HG03575 (cell line): ENCODE results near the gene KRT85.

Experiments
- ATAC-seq: cut with Tn5 transposase; IDR thresholded peaks from one replicate; pipeline ENCODE4 v1.9.1; 2021; ENCODE audit not compliant: unreplicated experiment, insufficient number of reproducible peaks, low FRiP score; ENCODE audit errors: extremely low read depth

The KRT85 gene

GRCh38 chr12:52370926-52371608 is 3.8 kb upstream of the KRT85 start:
- no peak for ATAC-seq

- ATAC-seq, result no peak
Observed at GRCh38 chr12:52369809-52370208, 2.5 kb upstream of the KRT85 start.

DNA sequence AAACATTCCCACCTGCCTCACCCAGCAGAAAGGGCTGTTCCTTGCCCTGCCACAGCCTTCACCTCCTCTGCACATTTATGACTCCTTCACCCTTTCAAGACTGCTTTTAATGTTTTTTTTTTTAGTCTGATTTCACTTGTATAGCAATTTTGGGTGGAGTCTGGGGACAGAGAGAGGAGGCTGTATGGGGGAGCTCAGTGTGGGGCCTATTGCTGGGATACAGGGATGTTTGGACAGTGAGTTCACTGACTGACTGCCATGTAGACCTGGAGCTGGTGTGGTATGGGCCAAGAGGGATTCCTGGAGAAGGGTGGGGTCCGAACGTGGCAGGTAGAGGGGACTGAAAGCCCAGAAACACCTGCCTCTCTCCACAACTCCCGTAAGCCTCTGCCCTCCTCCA is 1.9 kb upstream of the KRT85 start:
- no peak for ATAC-seq

DNA sequence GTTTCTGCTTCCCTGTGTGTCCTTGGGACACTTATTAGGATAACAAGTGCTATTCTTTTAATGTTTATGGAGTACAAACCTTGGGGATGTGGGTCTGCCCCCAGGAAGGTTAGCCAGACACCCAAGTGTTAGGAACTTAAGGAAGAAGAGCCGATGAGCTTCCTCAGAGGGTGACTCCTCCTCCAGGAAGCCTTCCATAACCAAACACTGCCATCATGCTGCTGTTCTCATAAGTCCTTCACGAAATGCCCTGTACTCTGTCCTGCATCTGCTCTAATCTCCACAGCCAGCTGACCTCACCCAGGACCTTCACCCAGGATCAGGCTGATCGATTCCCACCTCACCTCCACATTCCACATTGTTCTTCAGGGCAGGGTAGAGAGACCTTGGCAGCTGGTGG is 1.2 kb upstream of the KRT85 start:
- ATAC-seq, result no peak

GRCh38 chr12:52367876-52368275 is 595 bp upstream of the KRT85 start:
- ATAC-seq, result no peak

DNA sequence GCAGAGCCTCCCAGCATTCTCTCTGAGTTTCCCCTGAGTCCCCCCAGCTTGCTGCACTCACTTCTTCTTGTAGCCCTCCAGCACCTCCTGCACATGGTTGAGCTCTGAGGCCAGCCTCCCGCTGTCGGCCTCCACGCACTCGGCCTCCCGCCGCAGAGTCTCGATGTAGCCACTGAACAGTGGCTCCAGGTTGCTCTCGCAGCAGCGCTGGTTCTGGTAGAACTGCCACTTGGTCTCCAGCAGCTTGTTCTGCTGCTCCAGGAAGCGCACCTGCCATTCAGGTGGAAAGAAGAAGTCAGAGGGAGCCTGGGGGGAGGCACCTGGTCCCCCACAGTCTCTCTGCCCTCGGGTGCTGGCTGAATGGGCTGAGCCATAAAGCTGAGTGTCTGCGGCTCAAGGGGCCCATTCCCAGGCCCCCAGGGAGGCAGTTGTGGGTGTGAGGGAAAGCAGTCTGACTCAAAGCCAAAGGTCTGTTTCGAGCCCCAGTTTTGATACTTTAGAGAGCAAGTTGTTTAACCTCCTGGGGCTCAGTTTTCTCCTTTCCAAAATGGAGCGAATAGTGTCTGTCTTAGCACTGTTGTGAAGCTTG is 2.3 kb downstream of the KRT85 start:
- no peak for ATAC-seq

DNA sequence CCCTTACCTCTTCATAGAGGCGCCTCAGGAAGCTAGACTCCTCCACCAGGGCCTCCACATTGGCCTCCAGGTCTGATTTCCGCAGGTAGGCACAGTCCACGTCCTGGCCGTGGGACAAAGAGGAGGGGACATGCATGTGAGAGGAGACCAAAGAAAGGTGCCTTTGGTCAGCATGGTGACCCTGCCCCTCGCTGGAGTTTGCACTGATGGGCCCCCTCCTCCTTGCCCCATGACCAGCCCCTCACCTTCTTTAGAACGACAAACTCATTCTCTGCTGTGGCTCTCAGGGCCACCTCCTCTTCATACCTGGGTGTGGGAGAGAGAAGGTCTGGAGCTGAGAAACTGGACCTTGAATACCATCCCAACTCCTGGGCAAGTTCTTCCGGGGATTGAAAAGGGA is 3.2 kb downstream of the KRT85 start:
- ATAC-seq, result no peak

- ATAC-seq, result no peak
Observed at GRCh38 chr12:52363111-52363679, 4.1 kb downstream of the KRT85 start.

DNA sequence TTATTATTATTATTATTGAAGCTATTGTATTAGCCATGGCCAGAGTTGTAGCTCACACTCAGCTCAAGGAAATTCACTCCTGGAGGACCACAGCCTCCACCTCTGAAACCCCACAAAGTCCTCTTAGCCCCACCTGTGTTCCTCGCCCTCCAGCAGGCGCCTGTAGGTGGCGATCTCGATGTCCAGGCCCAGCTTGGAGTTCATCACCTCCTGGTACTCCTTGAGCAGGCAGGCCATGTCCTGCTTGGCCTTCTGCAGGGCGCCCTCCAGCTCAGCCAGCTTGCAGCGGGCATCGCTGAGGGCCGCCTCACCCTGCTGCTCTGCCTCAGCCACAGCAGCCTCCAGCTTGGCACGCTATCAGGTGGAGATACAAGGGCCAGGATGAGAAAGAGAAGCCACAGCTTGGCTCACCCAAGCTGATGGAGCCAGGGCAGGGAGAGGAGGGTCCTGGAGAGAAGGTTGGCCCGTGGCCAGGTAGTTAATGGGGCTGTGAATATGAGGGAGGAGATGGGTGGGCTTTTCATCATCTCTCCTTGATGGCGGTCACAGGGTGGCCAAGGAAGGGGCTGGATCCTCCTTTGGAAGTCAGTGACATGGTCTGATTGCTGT is 5.1 kb downstream of the KRT85 start:
- ATAC-seq, result no peak

- ATAC-seq, result no peak
Observed at GRCh38 chr12:52361553-52361952, 5.7 kb downstream of the KRT85 start.

- ATAC-seq, result no peak
Observed at GRCh38 chr12:52360663-52361271, 6.5 kb downstream of the KRT85 start.

DNA sequence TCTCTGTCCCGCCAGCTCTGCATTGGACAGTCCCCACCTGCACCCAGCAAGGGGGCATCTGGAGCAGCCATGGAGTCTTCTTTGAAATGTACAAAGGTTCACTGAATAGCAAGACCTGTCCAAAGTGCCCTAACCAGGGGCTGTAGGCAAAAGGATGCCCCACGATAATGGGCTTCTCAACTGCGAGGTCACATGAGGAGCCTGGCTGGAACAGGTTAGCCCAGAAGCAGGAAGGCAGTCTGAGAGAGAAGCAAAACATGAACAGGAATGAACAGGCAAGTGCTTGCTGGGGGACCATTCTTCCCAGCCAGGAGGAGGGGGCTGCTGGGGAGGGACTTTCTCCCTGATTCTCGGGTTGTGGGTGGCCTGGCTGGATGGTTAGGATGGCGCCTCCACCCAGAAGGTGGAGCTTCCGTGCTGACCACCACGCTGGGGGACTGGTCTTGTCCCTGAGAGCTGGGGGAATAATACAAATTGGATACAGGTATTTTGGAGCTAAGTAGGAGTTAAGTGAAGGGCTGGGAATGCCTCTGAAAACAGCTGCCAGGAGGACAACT is 7.1 kb downstream of the KRT85 start:
- ATAC-seq, result no peak

GRCh38 chr12:52359621-52360061 is 7.6 kb downstream of the KRT85 start:
- no peak for ATAC-seq

DNA sequence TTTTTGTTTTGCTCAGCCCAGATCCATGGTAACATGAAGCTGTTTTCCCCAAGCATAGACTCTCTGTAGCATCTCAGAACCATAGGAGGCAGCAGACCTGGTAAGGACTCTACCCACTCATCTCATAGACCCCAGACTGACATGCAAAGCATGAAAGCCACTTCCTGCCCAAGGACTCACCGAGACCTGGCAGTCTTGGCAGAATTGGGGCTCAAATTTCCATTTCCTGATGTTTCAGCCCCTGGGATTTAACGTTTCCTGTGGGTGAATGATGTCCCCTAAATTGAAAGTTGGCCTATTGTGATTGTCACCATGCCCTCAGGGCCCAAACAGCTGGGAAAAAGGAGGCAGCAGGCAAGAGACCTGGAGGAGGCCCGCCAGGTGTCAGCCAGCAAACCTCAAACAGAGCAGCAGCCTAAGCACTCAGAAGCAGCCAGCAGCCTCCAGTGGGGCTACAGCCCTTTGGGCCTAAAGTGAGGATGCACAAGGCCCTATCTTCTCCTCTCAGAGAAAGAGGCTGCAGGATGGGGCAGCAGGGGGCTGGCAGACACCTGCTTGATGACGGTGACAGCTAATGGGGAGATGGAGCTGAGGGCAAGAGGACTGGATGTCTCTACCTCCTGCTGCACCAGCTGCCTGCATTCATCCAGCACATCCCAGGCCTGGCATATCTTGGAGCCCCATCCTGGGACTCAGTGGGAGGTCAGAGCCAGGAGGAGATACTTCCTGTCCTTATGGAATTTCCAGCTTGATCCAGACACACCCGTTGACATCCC is 8.5 kb downstream of the KRT85 start:
- no peak for ATAC-seq

GRCh38 chr12:52356762-52357580 is 10.3 kb downstream of the KRT85 start:
- no peak for ATAC-seq

- ATAC-seq, result no peak
Observed at GRCh38 chr12:52356031-52356761, 11.1 kb downstream of the KRT85 start.

GRCh38 chr12:52355176-52355575 is 12.1 kb downstream of the KRT85 start:
- no peak for ATAC-seq
